GM21825 (cell line): ENCODE data around the gene ERGIC3.

Experiments
- ATAC-seq: cut with Tn5 transposase; IDR thresholded peaks from one replicate; pipeline ENCODE4 v1.9.1; 2021; ENCODE audit warnings: mild to moderate bottlenecking, moderate library complexity; ENCODE audit not compliant: unreplicated experiment

ERGIC3 gene

GRCh38 chr20:35560541-35560940 lies 18.7 kb downstream of the ERGIC3 start:
- ATAC-seq: no peak

DNA sequence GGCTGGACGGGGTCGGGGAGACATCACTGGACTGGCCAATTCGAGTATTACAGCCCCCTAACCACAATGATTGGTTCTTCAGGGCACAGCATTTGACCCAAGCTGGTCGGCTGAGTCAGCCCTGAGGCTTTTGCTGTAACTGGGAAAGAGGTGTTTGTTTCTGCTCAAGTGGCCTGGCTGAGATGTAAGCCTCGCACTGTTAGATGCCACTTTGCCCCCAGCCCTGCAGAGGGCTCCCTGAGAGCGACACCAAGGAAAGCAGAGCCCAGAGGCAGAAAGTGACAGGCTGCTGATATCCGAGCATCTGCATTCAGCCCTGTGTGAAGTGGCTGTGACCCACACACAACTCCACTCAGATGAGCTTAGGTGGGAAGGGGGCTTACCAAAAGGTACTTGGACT lies 19.4 kb downstream of the ERGIC3 start:
- ATAC-seq: no peak

- no peak for ATAC-seq
Measured at GRCh38 chr20:35561671-35562070, 19.8 kb downstream of the ERGIC3 start.

- no peak for ATAC-seq
Measured at GRCh38 chr20:35562541-35563110, 20.7 kb downstream of the ERGIC3 start.

DNA sequence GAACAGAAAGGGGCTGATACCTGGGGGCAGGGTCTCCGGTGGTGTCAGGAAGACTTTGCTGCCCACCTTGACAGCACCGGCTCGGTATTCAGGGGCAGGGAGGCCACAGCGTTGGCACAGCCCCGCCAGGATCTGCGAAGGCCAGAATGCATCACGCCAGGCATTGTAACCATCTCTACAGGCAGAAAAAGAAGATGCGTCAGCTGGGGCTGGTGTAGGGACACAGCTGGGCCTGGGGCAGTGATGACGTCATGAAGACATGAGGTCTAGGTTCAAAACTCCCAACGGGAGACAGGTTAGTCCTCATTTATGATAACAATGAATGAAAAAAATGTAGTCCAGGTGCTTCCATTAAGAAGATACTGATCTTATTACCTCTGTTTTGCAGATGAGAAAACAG lies 22.0 kb downstream of the ERGIC3 start:
- no peak for ATAC-seq

DNA sequence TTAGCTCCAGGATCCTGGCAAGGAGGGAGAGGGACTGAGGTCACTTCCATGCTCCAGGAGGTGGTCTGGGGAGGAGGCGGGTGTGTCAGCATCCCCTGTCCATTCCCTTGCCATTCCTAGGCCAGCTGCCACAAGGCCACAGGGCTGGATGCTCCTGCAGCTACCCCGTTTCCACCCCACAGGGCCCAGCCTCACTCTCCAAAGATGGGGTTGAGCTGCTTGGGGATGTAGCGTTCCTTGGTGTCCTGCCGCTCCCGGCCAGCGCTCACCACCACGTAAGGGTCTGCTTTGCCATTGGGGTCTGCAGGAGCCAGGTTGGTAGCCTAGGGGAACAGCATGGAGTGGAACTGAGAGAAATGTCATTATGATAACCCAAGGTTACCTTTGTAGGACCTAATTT lies 23.0 kb downstream of the ERGIC3 start:
- ATAC-seq: no peak

GRCh38 chr20:35568645-35569044 lies 26.8 kb downstream of the ERGIC3 start:
- ATAC-seq: no peak

DNA sequence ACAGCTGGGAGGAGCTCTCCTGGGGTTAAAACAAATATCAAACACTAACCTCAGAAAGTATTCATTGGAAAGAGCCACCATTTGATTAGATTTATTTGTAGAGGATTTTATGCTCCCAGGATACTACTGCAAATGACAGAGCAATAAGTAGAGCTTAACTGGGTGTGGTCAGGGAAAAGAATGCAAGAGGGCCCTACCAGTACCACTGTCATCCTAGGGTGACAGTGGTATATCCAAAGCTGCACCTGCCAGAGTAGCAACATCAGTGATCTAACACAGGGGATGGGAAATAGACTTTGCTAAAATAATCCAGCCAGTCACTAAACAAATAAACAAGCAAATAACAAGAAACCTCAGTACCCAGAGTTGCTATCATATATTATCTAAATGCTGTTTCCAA lies 29.7 kb downstream of the ERGIC3 start:
- ATAC-seq: no peak

DNA sequence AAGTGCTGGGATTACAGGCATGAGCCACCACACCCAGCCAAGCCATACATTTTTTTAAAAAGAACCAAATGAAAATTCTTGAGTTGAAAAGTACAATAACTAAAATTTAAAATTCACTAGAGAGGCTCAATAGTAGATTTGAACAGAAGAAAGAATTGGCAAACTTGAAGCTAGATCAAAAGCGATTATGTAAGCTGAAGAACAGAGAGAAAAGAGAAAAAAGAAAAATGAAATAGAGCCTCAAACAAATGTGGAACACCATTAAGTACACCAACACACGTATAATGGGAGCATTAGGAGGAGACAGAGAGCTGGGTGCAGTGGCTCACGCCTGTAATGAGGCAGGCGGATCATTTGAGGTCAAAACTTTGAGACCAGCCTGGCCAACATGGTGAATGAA lies 31.0 kb downstream of the ERGIC3 start:
- ATAC-seq: no peak

DNA sequence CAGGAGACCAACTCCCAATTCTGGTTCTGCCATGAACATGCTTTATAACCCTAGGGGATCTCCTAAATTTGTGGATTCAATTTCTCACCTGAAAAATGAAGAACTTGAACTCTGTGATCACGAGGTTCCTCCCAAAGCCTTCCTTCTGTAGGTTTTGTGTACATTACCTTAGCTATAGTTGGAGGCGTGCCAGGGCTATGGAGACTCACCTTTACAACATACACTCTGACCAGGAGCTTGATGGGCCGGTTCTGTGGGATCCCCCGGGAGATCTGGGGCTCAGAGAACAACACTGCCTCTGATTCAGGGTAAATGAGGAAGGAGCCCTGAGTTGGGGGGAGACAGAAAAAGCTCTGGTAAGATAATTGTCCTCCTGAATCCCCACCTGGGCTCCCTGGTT lies 34.1 kb downstream of the ERGIC3 start:
- ATAC-seq: no peak

GRCh38 chr20:35576816-35577215 lies 34.9 kb downstream of the ERGIC3 start:
- no peak for ATAC-seq

GRCh38 chr20:35578469-35578868 lies 36.6 kb downstream of the ERGIC3 start:
- no peak for ATAC-seq

DNA sequence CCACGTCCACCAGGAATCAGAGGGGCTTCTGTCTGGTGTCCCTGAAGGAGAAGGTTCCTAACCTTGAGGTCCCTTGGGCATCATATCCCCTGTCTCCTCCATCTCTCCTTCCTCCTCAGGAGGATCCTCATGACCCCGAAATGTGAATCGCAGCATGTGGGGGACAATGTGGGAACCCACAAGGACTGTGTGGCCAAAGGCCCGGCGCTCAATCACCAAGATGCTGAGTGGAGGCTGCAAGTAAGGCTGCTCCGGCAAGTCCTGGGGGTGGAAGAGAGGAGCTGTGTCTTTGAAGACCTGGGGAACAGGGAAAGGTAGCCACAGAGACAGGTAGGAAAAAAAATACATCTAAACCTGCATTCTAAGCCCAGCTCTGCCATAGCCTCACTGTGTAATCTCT lies 37.3 kb downstream of the ERGIC3 start:
- no peak for ATAC-seq

GRCh38 chr20:35582131-35582530 lies 40.3 kb downstream of the ERGIC3 start:
- ATAC-seq: no peak

GRCh38 chr20:35582741-35583404 lies 41.0 kb downstream of the ERGIC3 start:
- no peak for ATAC-seq

- no peak for ATAC-seq
Measured at GRCh38 chr20:35583636-35584560, 42.0 kb downstream of the ERGIC3 start.

- ATAC-seq: no peak
Measured at GRCh38 chr20:35586751-35587425, 45.0 kb downstream of the ERGIC3 start.

GRCh38 chr20:35587436-35587835 lies 45.6 kb downstream of the ERGIC3 start:
- ATAC-seq: no peak

GRCh38 chr20:35588397-35588796 lies 46.5 kb downstream of the ERGIC3 start:
- ATAC-seq: no peak

- ATAC-seq: no peak
Measured at GRCh38 chr20:35592339-35592974, 50.6 kb downstream of the ERGIC3 start.

GRCh38 chr20:35595456-35595855 lies 53.6 kb downstream of the ERGIC3 start:
- ATAC-seq: no peak
